Adrenal gland (tissue), 5 donors: Measurements from ENCODE around the gene SMYD1.

Source experiments
- CTCF ChIP-seq, 6 experiments: fragments of 450-650 bp in 4 of 6; fragments of 200-600 bp in 2 of 6; sonication (generic) in 1 of 6; IDR thresholded peaks; 1 replicate in 5 of 6; 2 replicates in 1 of 6; pipeline versions ENCODE4 v1.5.1 to v1.8.0; 2016 to 2021; ENCODE audit warnings: antibody characterized with exemption in 6 of 6, mild to moderate bottlenecking in 2 of 6, moderate library complexity in 1 of 6
- POLR2A ChIP-seq, 2 donors: fragments of 450-650 bp; IDR thresholded peaks; one replicate each; pipeline ENCODE4 v1.6.1; 2017; ENCODE audit warnings: antibody characterized with exemption in 2 of 2, mild to moderate bottlenecking in 2 of 2, moderate library complexity in 1 of 2
- donor health status: DM: no; HTN: no; CAD: no.

GRCh38 chr2:88148929-88149438, 81.4 kb downstream of the SMYD1 start:
- TF ChIP-seq CTCF (IDR thresholded peaks at IDR 0.05) (no peak), POLR2A (IDR thresholded peaks at IDR 0.05) (no peak)
